PC-9 (cell line): Measurements from ENCODE around the gene SIK2. TPM values are rescaled to one million over a fixed set of nuclear protein-coding genes. Genes with fewer than 3 reads are reported as not detected.

Experiments used
- BruUV-seq: library from RNA; stranded (reverse); fragments of 400-500 nt; replicated peaks from 2 replicates; lab custom pipeline; 2021; lab: Mats Ljungman, UMichigan
- CTCF ChIA-PET: fragments of 300-600 bp; sonication (Branson Sonifier 250); formaldehyde crosslinking; loops from one replicate; lab custom pipeline; 2022; ENCODE audit warnings: antibody characterized with exemption; lab: Charles Lee
- POLR2A ChIA-PET: fragments of 300-600 bp; sonication (Branson Sonifier 250); formaldehyde crosslinking; loops from one replicate; lab custom pipeline; 2022; ENCODE audit warnings: antibody characterized with exemption; ENCODE audit not compliant: unreplicated experiment; lab: Charles Lee
- DNase-seq, 2 experiments: peaks; one replicate each; pipeline versions ENCODE4 v3.0.0 to v3.0.0-alpha.2; 2015 to 2022; ENCODE audit warnings: mixed read lengths in 1 of 2
- H2AFZ ChIP-seq: fragments of 200-600 bp; sonication (generic); 2 replicates; pipeline ENCODE4 v1.8.1; 2017; ENCODE audit warnings: antibody characterized with exemption
- H3F3A ChIP-seq: fragments of 200-600 bp; sonication (generic); 2 replicates; pipeline ENCODE4 v1.8.1; 2017; ENCODE audit warnings: antibody characterized with exemption, mild to moderate bottlenecking, low read depth; ENCODE audit not compliant: insufficient read depth
- H3K27ac ChIP-seq: fragments of 200-600 bp; sonication (generic); 2 replicates; pipeline ENCODE4 v1.6.1; 2016; ENCODE audit warnings: mixed run types
- H3K27me3 ChIP-seq: fragments of 200-600 bp; sonication (generic); 2 replicates; pipeline ENCODE4 v1.6.1; 2016; ENCODE audit warnings: low read depth, mixed run types; ENCODE audit not compliant: insufficient read depth
- H3K36me3 ChIP-seq: fragments of 200-600 bp; sonication (generic); 2 replicates; pipeline ENCODE4 v1.6.1; 2016; ENCODE audit warnings: low read depth, mixed run types
- H3K4me1 ChIP-seq: fragments of 200-600 bp; sonication (generic); replicated peaks from 2 replicates; pipeline ENCODE4 v1.6.1; 2016; ENCODE audit warnings: mixed run types; ENCODE audit not compliant: insufficient read depth
- H3K4me2 ChIP-seq: fragments of 200-600 bp; sonication (generic); 2 replicates; pipeline ENCODE4 v1.6.1; 2017; ENCODE audit warnings: mixed run types
- H3K4me3 ChIP-seq: fragments of 200-600 bp; sonication (generic); 2 replicates; pipeline ENCODE4 v1.6.1; 2016; ENCODE audit warnings: mixed run types
- H3K79me2 ChIP-seq: fragments of 200-600 bp; sonication (generic); 2 replicates; pipeline ENCODE4 v1.6.1; 2017; ENCODE audit warnings: low read depth, mixed run types
- H3K9me2 ChIP-seq: fragments of 200-600 bp; sonication (generic); 2 replicates; pipeline ENCODE4 v1.8.1; 2017; ENCODE audit warnings: mild to moderate bottlenecking; ENCODE audit not compliant: insufficient read depth
- H3K9me3 ChIP-seq: fragments of 200-600 bp; sonication (generic); 2 replicates; pipeline ENCODE4 v1.8.1; 2016; ENCODE audit warnings: low read depth; ENCODE audit not compliant: insufficient read depth
- H4K20me1 ChIP-seq: fragments of 200-600 bp; sonication (generic); 2 replicates; pipeline ENCODE4 v1.8.1; 2017; ENCODE audit not compliant: insufficient read depth
- CTCF ChIP-seq: fragments of 200-600 bp; sonication (generic); conservative IDR thresholded peaks from 2 replicates; pipeline ENCODE4 v1.6.1; 2017; ENCODE audit warnings: mixed run types, antibody characterized with exemption, mild to moderate bottlenecking, moderate library complexity
- EZH2 ChIP-seq: fragments of 200-600 bp; sonication (generic); IDR thresholded peaks from 2 replicates; pipeline ENCODE4 v1.8.0; 2017; ENCODE audit warnings: antibody characterized with exemption, low read depth
- intact Hi-C: fragments of 100-400 bp; cut with micrococcal nuclease; formaldehyde crosslinking; loops from one replicate; pipeline ENCODE4 v1.10.0; 2022; ENCODE audit not compliant: unreplicated experiment
- total RNA-seq: library from RNA; stranded (reverse); gene quantifications from 2 replicates; pipeline ENCODE4 v1.2.3, GENCODE V29; 2021

SIK2 gene
- total RNA-seq, 1 experiment from 2014 or later, result 16.2 TPM

- Histone ChIP-seq H3K27me3 (no peaks in the 10 kb centered on the region), H3K36me3 (no peaks in the 10 kb centered on the region), H4K20me1 (no peaks in the 10 kb centered on the region), H3K4me3 (no peak overlapping the region), H3K4me2 (no peak overlapping the region), H2AFZ (no peak overlapping the region), H3K9me3 (0 out of 2 replicates have a peak, but pooled peaks cover 2% of the 10 kb centered on the region), H3K27ac (no peak overlapping the region), H3K4me1 (no peaks in the 10 kb centered on the region), H3K79me2 (no peaks in the 10 kb centered on the region), H3F3A (no peaks in the 10 kb centered on the region), H3K9me2 (no peaks in the 10 kb centered on the region)
- ChIA-PET POLR2A (no interaction called here), CTCF (no interaction called here)
- TF ChIP-seq EZH2, result no peak
- intact Hi-C loops, result no loop called here
- no peak for DNase-seq
- BruUV-seq, result no TSS peak
Observed at GRCh38 chr11:111570796-111571195, 31.5 kb upstream of the SIK2 start.

GRCh38 chr11:111571829-111572501 lies 30.3 kb upstream of the SIK2 start:
- Histone ChIP-seq H3K4me3 (no peak overlapping the region), H2AFZ (no peak overlapping the region), H3F3A (no peaks in the 10 kb centered on the region), H3K36me3 (no peaks in the 10 kb centered on the region), H4K20me1 (no peaks in the 10 kb centered on the region), H3K4me2 (no peak overlapping the region), H3K79me2 (no peaks in the 10 kb centered on the region), H3K27me3 (no peaks in the 10 kb centered on the region), H3K9me2 (no peaks in the 10 kb centered on the region), H3K4me1 (no peaks in the 10 kb centered on the region), H3K9me3 (0 out of 2 replicates have a peak, but pooled peaks cover 2% of the 10 kb centered on the region), H3K27ac (no peak overlapping the region)
- ChIA-PET POLR2A (no interaction called here), CTCF (interaction anchor here (0.5 kb wide), 1 partner anchor 60 kb away, joined by 4 read pairs; the partner anchor contains the start of gene BTG4)
- BruUV-seq, result no TSS peak
- TF ChIP-seq CTCF (no peak), EZH2 (no peak)
- intact Hi-C loops, result no loop called here
- DNase-seq, result no peak

GRCh38 chr11:111572581-111572980 lies 29.7 kb upstream of the SIK2 start:
- Histone ChIP-seq H2AFZ (no peak overlapping the region), H3K9me2 (no peaks in the 10 kb centered on the region), H3K27me3 (no peaks in the 10 kb centered on the region), H3K4me3 (no peak overlapping the region), H3K27ac (no peak overlapping the region), H4K20me1 (no peaks in the 10 kb centered on the region), H3K79me2 (no peaks in the 10 kb centered on the region), H3K4me2 (no peak overlapping the region), H3F3A (no peaks in the 10 kb centered on the region), H3K4me1 (no peaks in the 10 kb centered on the region), H3K9me3 (0 out of 2 replicates have a peak, but pooled peaks cover 2% of the 10 kb centered on the region), H3K36me3 (no peaks in the 10 kb centered on the region)
- intact Hi-C loops, result no loop called here
- TF ChIP-seq EZH2 (no peak), CTCF (no peak)
- DNase-seq, result no peak
- ChIA-PET POLR2A (no interaction called here), CTCF (no interaction called here)
- BruUV-seq, result no TSS peak
